OCI-LY1 (cell line): ENCODE results near the gene PSMC3IP.

Experiments
- CTCF ChIP-seq: fragments of 200-600 bp; sonication (generic), shearing (Covaris generic); IDR thresholded peaks from 2 replicates; pipeline ENCODE4 v1.5.1; 2017; ENCODE audit warnings: mild to moderate bottlenecking, antibody characterized with exemption, low read length, moderate library complexity, mixed read lengths
- EZH2 ChIP-seq: fragments of 200-600 bp; sonication (generic), shearing (Covaris generic); IDR thresholded peaks from 2 replicates; pipeline ENCODE4 v1.8.0; 2017; ENCODE audit warnings: borderline replicate concordance, mixed run types, mild to moderate bottlenecking, antibody characterized with exemption, low read length, moderate library complexity, mixed read lengths

GRCh38 chr17:42527932-42528331 lies 49.6 kb downstream of the PSMC3IP start:
- TF ChIP-seq CTCF (no peak), EZH2 (no peak)
